GM23248 (cell line): ENCODE measurements around the gene FDPS. TPM values are rescaled to one million over a fixed set of nuclear protein-coding genes. Genes with fewer than 3 reads are reported as not detected.
"Not testable (repeated sequence)": the region's sequence is repeated elsewhere in the genome, so short reads cannot be mapped to it uniquely, and the experiment has no call there.

Experiments used
- DNase-seq: peaks from one replicate; pipeline ENCODE4 v3.0.0-alpha.2; 2015
- H2AFZ ChIP-seq: fragments of 200-600 bp; sonication (generic); 2 replicates; pipeline ENCODE4 v1.6.1; 2016; ENCODE audit warnings: antibody characterized with exemption
- H3F3A ChIP-seq: fragments of 200-600 bp; sonication (generic); 2 replicates; pipeline ENCODE4 v1.6.1; 2016; ENCODE audit warnings: mild to moderate bottlenecking, antibody characterized with exemption, mixed run types; ENCODE audit not compliant: insufficient read depth
- H3K27ac ChIP-seq: fragments of 200-600 bp; sonication (generic); 2 replicates; pipeline ENCODE4 v1.5.1; 2016; ENCODE audit warnings: mild to moderate bottlenecking
- H3K27me3 ChIP-seq: fragments of 200-600 bp; sonication (generic); replicated peaks from 2 replicates; pipeline ENCODE4 v1.6.1; 2016; ENCODE audit warnings: mild to moderate bottlenecking; ENCODE audit not compliant: insufficient read depth
- H3K36me3 ChIP-seq: fragments of 200-600 bp; sonication (generic); 2 replicates; pipeline ENCODE4 v1.6.1; 2016; ENCODE audit warnings: low read depth, mild to moderate bottlenecking
- H3K4me1 ChIP-seq: fragments of 200-600 bp; sonication (generic); 2 replicates; pipeline ENCODE4 v1.6.1; 2016; ENCODE audit warnings: mild to moderate bottlenecking; ENCODE audit not compliant: insufficient read depth
- H3K4me2 ChIP-seq: fragments of 200-600 bp; sonication (generic); one replicate; pipeline ENCODE4 v1.6.1; 2016; ENCODE audit warnings: mild to moderate bottlenecking; ENCODE audit not compliant: unreplicated experiment
- H3K4me3 ChIP-seq: fragments of 200-600 bp; sonication (generic); 2 replicates; pipeline ENCODE4 v1.5.1; 2016; ENCODE audit warnings: mild to moderate bottlenecking
- H3K79me2 ChIP-seq: fragments of 200-600 bp; sonication (generic); 2 replicates; pipeline ENCODE4 v1.6.1; 2016; ENCODE audit warnings: mild to moderate bottlenecking; ENCODE audit not compliant: insufficient read depth
- H3K9ac ChIP-seq: fragments of 200-600 bp; sonication (generic); 2 replicates; pipeline ENCODE4 v1.6.1; 2016; ENCODE audit warnings: mild to moderate bottlenecking
- H3K9me2 ChIP-seq: fragments of 200-600 bp; sonication (generic); 2 replicates; pipeline ENCODE4 v1.6.1; 2016; ENCODE audit warnings: mixed run types, mild to moderate bottlenecking, moderate library complexity; ENCODE audit not compliant: insufficient read depth
- H3K9me3 ChIP-seq: fragments of 200-600 bp; sonication (generic); one replicate; pipeline ENCODE4 v1.6.1; 2017; ENCODE audit warnings: low read depth
- H4K20me1 ChIP-seq: fragments of 200-600 bp; sonication (generic); 2 replicates; pipeline ENCODE4 v1.6.0; 2016; ENCODE audit not compliant: insufficient read depth
- EZH2 ChIP-seq: fragments of 200-600 bp; sonication (generic); IDR thresholded peaks from 2 replicates; pipeline ENCODE4 v1.6.1; 2018; ENCODE audit warnings: antibody characterized with exemption, mild to moderate bottlenecking; ENCODE audit not compliant: insufficient read depth, poor library complexity, severe bottlenecking
- EZH2phosphoT487 ChIP-seq: fragments of 200-600 bp; sonication (generic); IDR thresholded peaks from 2 replicates; pipeline ENCODE4 v1.6.1; 2018; ENCODE audit warnings: antibody characterized with exemption, moderate library complexity, mild to moderate bottlenecking, low read depth; ENCODE audit not compliant: insufficient read depth
- WGBS, 2 experiments: methylation state at CpG; one replicate each; pipeline ENCODE4 v1.1.6; 2015 to 2017; ENCODE audit warnings: low lambda C conversion rate in 2 of 2, low coverage in 1 of 2; ENCODE audit errors: missing lambda C conversion rate in 2 of 2; 5-methylcytosine and 5-hydroxymethylcytosine counted together
- in situ Hi-C: fragments of 300-500 bp; cut with MboI; formaldehyde crosslinking; loops from 2 replicates; pipeline ENCODE4 v1.15.0; 2020
- polyA plus RNA-seq: library from polyadenylated mRNA; unstranded; fragments of >200 nt; fragmentation: Nextera tagmentation; extraction: Ambion mirVana; gene quantifications from 2 replicates; pipeline ENCODE4 v1.2.1, GENCODE V29; 2016
- total RNA-seq: library from RNA; depleted of rRNA; stranded (reverse); fragments of >200 nt; shearing (Covaris generic); gene quantifications from 2 replicates; pipeline ENCODE4 v1.2.3, GENCODE V29; 2014

Gene FDPS
- total and polyA plus RNA-seq, 2 experiments from 2014 or later, result 96.3 to 116 TPM

DNA sequence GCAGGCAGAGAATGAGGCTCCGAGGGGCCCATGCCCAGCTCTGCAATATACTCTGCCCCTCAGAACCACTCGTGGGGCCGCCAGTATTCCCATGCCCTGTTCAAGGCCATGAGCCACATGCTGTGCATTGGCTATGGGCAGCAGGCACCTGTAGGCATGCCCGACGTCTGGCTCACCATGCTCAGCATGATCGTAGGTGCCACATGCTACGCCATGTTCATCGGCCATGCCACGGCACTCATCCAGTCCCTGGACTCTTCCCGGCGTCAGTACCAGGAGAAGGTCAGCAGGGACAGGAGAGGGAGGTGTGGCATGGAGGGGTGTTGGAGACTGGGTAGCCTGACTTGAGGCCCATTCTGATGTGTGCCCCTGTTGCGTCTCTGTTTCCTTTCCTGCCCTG lies 24.2 kb upstream of the FDPS start:
- Histone ChIP-seq H3K27me3 (no peaks in the 10 kb centered on the region), H3K79me2 (no peaks in the 10 kb centered on the region), H3K36me3 (no peaks in the 10 kb centered on the region), H3F3A (no peaks in the 10 kb centered on the region), H3K27ac (no peak overlapping the region), H4K20me1 (no peaks in the 10 kb centered on the region), H3K9me2 (no peaks in the 10 kb centered on the region), H3K4me1 (no peaks in the 10 kb centered on the region), H2AFZ (no peak overlapping the region), H3K4me3 (no peak overlapping the region), H3K4me2 (no peak overlapping the region), H3K9me3 (no peaks in the 10 kb centered on the region), H3K9ac (no peak overlapping the region)
- in situ Hi-C loops, result no loop called here
- WGBS, 2 experiments, result 92% methylated on average over 12 of the region's 12 CpGs
- TF ChIP-seq EZH2 (no peak), EZH2phosphoT487 (no peak)
- DNase-seq, result no peak

DNA sequence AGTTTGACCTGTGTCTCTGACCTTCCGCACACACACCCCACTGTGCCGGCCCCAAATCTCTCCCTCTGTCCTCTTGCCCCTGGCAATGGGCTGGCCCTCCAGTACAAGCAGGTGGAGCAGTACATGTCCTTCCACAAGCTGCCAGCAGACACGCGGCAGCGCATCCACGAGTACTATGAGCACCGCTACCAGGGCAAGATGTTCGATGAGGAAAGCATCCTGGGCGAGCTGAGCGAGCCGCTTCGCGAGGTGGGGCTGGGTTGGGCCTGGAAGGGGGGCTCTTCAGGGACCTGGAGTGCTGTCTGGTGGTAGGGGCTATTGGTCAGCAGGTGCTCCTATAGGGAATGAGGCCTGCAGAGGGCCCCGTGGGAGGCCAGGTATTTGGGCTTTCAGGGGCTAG lies 23.6 kb upstream of the FDPS start:
- Histone ChIP-seq H3K36me3 (no peaks in the 10 kb centered on the region), H3K4me2 (no peak overlapping the region), H4K20me1 (no peaks in the 10 kb centered on the region), H3K4me3 (no peak overlapping the region), H3K9me2 (no peaks in the 10 kb centered on the region), H3K4me1 (no peaks in the 10 kb centered on the region), H3K9ac (no peak overlapping the region), H3K27me3 (no peaks in the 10 kb centered on the region), H3K79me2 (no peaks in the 10 kb centered on the region), H3K27ac (no peak overlapping the region), H3F3A (no peaks in the 10 kb centered on the region), H3K9me3 (no peaks in the 10 kb centered on the region), H2AFZ (no peak overlapping the region)
- in situ Hi-C loops, result no loop called here
- no peak for DNase-seq
- WGBS, 2 experiments, result 87 to 93% methylated on average over 14 of the region's 14 CpGs
- TF ChIP-seq EZH2phosphoT487 (no peak), EZH2 (no peak)

DNA sequence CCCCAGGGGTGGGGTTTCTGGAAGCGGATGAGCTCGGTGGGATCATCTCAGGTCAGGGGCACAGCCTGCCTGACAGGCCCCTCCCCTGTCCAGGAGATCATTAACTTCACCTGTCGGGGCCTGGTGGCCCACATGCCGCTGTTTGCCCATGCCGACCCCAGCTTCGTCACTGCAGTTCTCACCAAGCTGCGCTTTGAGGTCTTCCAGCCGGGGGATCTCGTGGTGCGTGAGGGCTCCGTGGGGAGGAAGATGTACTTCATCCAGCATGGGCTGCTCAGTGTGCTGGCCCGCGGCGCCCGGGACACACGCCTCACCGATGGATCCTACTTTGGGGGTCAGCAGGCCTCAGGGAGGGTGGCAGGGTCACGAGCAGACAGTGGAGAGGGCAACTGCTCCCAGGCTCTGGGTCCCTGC lies 23.0 kb upstream of the FDPS start:
- Histone ChIP-seq H3K36me3 (no peaks in the 10 kb centered on the region), H3K27me3 (no peaks in the 10 kb centered on the region), H3K9ac (no peak overlapping the region), H4K20me1 (no peaks in the 10 kb centered on the region), H3K9me2 (no peaks in the 10 kb centered on the region), H3K4me1 (no peaks in the 10 kb centered on the region), H3K9me3 (no peaks in the 10 kb centered on the region), H3F3A (no peaks in the 10 kb centered on the region), H2AFZ (no peak overlapping the region), H3K79me2 (no peaks in the 10 kb centered on the region), H3K4me2 (no peak overlapping the region), H3K4me3 (no peak overlapping the region), H3K27ac (no peak overlapping the region)
- in situ Hi-C loops, result no loop called here
- 90 to 93% methylated on average over 18 of the region's 18 CpGs for WGBS, 2 experiments
- DNase-seq, result no peak
- no peak for TF ChIP-seq EZH2
- TF ChIP-seq EZH2phosphoT487, result no peak

GRCh38 chr1:155286544-155286943 lies 22.1 kb upstream of the FDPS start:
- DNase-seq, result no peak
- Histone ChIP-seq H3K4me3 (no peak overlapping the region), H4K20me1 (no peaks in the 10 kb centered on the region), H3K4me1 (no peaks in the 10 kb centered on the region), H3K9ac (no peak overlapping the region), H2AFZ (no peak overlapping the region), H3K79me2 (no peaks in the 10 kb centered on the region), H3F3A (no peaks in the 10 kb centered on the region), H3K9me2 (no peaks in the 10 kb centered on the region), H3K27ac (no peak overlapping the region), H3K36me3 (no peaks in the 10 kb centered on the region), H3K9me3 (no peaks in the 10 kb centered on the region), H3K27me3 (no peaks in the 10 kb centered on the region), H3K4me2 (no peak overlapping the region)
- in situ Hi-C loops, result no loop called here
- no peak for TF ChIP-seq EZH2
- 75 to 81% methylated on average over 2 of the region's 2 CpGs for WGBS, 2 experiments

DNA sequence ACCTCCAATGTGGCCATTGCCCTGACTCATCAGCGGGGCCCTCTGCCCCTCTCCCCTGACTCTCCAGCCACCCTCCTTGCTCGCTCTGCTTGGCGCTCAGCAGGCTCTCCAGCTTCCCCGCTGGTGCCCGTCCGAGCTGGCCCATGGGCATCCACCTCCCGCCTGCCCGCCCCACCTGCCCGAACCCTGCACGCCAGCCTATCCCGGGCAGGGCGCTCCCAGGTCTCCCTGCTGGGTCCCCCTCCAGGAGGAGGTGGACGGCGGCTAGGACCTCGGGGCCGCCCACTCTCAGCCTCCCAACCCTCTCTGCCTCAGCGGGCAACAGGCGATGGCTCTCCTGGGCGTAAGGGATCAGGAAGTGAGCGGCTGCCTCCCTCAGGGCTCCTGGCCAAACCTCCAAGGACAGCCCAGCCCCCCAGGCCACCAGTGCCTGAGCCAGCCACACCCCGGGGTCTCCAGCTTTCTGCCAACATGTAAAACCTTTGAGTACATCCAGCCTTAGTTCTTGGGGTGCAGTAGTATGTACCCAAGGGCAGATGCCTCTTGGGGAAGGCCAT lies 20.6 kb upstream of the FDPS start:
- WGBS, 2 experiments, result 89 to 91% methylated on average over 18 to 21 of the region's 21 CpGs
- H3K27me3 ChIP-seq, result no peaks in the 10 kb centered on the region

GRCh38 chr1:155291006-155291405 lies 17.7 kb upstream of the FDPS start:
- H3K9me2 ChIP-seq, H3K4me1 ChIP-seq, DNase-seq, H2AFZ ChIP-seq, H3K79me2 ChIP-seq, H4K20me1 ChIP-seq, H3K9me3 ChIP-seq, H3F3A ChIP-seq, H3K4me2 ChIP-seq, H3K9ac ChIP-seq, H3K36me3 ChIP-seq, H3K4me3 ChIP-seq, H3K27ac ChIP-seq, in situ Hi-C loops: not testable (repeated sequence)
- peaks cover 19% of the 10 kb centered on the region for H3K27me3 ChIP-seq
- WGBS, 2 experiments, result 66 to 72% methylated on average over 10 of the region's 10 CpGs

More for the DNA sequence above, 20.6 kb upstream of the FDPS start:
- H3K4me1 ChIP-seq, result no peaks in the 10 kb centered on the region
- no peaks in the 10 kb centered on the region for H4K20me1 ChIP-seq
- in situ Hi-C loops, result no loop called here
- no peak for DNase-seq
- no peaks in the 10 kb centered on the region for H3K36me3 ChIP-seq
- no peak overlapping the region for H2AFZ ChIP-seq
- H3K9me2 ChIP-seq, result no peaks in the 10 kb centered on the region
- no peaks in the 10 kb centered on the region for H3K9me3 ChIP-seq
- H3K79me2 ChIP-seq, result no peaks in the 10 kb centered on the region
- H3K9ac ChIP-seq, result no peak overlapping the region
- H3K4me2 ChIP-seq, result no peak overlapping the region
- no peak overlapping the region for H3K27ac ChIP-seq
- H3K4me3 ChIP-seq, result no peak overlapping the region
- TF ChIP-seq EZH2 (no peak), EZH2phosphoT487 (no peak)
- no peaks in the 10 kb centered on the region for H3F3A ChIP-seq
